ENCODE results near the gene TMC7. TPM values are rescaled to one million over a fixed set of nuclear protein-coding genes. Genes with fewer than 3 reads are reported as not detected.

TMC7 gene
- total and polyA plus RNA-seq, 2 of the 13 experiments (the other 11 are each of a cell fraction or from before 2014, with no cell fraction given), result 1.2 to 5.1 TPM

DNA sequence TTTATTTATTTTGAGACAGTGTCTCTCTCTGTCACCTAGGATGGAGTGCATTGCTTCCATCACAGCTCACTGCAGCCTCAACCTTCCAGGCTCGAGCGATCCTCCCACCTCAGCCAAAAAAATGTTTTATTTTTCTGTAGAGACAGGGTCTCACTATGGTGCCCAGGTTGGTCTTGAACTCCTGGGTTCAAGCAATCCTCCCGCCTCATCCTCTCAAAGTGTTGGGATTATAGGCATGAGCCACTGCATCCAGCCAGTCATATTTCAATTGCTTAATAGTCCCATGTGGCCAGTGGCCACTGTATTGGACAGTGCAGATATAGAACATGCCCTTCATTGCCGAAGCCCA is 15.3 kb downstream of the TMC7 start (continued):
- peak; percentile 75; the same call in 1 of the 2 replicates for TF ChIP-seq ZNF547 (CRISPR knock-in tag; IDR thresholded peaks at IDR 0.05)
- TF ChIP-seq, protein P1, sequence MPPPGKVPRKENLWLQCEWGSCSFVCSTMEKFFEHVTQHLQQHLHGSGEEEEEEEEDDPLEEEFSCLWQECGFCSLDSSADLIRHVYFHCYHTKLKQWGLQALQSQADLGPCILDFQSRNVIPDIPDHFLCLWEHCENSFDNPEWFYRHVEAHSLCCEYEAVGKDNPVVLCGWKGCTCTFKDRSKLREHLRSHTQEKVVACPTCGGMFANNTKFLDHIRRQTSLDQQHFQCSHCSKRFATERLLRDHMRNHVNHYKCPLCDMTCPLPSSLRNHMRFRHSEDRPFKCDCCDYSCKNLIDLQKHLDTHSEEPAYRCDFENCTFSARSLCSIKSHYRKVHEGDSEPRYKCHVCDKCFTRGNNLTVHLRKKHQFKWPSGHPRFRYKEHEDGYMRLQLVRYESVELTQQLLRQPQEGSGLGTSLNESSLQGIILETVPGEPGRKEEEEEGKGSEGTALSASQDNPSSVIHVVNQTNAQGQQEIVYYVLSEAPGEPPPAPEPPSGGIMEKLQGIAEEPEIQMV (CRISPR knock-in tag; IDR thresholded peaks at IDR 0.05; ENCODE audit: low read depth), result peak; percentile 68
- TF ChIP-seq ZMYM2 (CRISPR knock-in tag; IDR thresholded peaks at IDR 0.05), result peak; percentile 14; the same call in 1 of the 2 replicates
- peak; percentile 40; the same call in 1 of the 2 replicates for TF ChIP-seq ZNF136 (CRISPR knock-in tag; IDR thresholded peaks at IDR 0.05; ENCODE audit: low read depth)
- no peak for TF ChIP-seq SALL2 (CRISPR knock-in tag; IDR thresholded peaks at IDR 0.05)
- TF ChIP-seq ZNF558 (CRISPR knock-in tag; IDR thresholded peaks at IDR 0.05; ENCODE audit: borderline replicate concordance), result no peak
- peak; percentile 14; the same call in 1 of the 2 replicates for TF ChIP-seq NCOR1 (IDR thresholded peaks at IDR 0.05; ENCODE audit: borderline replicate concordance, low read length)
- TF ChIP-seq, protein P2, sequence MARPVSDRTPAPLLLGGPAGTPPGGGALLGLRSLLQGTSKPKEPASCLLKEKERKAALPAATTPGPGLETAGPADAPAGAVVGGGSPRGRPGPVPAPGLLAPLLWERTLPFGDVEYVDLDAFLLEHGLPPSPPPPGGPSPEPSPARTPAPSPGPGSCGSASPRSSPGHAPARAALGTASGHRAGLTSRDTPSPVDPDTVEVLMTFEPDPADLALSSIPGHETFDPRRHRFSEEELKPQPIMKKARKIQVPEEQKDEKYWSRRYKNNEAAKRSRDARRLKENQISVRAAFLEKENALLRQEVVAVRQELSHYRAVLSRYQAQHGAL (CRISPR knock-in tag; IDR thresholded peaks at IDR 0.05; ENCODE audit: not compliant biosample characterization), result peak; percentile 45
- TF ChIP-seq, protein P3, sequence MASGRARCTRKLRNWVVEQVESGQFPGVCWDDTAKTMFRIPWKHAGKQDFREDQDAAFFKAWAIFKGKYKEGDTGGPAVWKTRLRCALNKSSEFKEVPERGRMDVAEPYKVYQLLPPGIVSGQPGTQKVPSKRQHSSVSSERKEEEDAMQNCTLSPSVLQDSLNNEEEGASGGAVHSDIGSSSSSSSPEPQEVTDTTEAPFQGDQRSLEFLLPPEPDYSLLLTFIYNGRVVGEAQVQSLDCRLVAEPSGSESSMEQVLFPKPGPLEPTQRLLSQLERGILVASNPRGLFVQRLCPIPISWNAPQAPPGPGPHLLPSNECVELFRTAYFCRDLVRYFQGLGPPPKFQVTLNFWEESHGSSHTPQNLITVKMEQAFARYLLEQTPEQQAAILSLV (CRISPR knock-in tag; IDR thresholded peaks at IDR 0.05; ENCODE audit: borderline replicate concordance), result 0 out of 2 replicates have a peak, but pooled peaks have one; percentile 38
- TF ChIP-seq, protein P4, sequence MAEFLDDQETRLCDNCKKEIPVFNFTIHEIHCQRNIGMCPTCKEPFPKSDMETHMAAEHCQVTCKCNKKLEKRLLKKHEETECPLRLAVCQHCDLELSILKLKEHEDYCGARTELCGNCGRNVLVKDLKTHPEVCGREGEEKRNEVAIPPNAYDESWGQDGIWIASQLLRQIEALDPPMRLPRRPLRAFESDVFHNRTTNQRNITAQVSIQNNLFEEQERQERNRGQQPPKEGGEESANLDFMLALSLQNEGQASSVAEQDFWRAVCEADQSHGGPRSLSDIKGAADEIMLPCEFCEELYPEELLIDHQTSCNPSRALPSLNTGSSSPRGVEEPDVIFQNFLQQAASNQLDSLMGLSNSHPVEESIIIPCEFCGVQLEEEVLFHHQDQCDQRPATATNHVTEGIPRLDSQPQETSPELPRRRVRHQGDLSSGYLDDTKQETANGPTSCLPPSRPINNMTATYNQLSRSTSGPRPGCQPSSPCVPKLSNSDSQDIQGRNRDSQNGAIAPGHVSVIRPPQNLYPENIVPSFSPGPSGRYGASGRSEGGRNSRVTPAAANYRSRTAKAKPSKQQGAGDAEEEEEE (CRISPR knock-in tag; IDR thresholded peaks at IDR 0.05; ENCODE audit: borderline replicate concordance), result 0 out of 2 replicates have a peak, but pooled peaks have one; percentile 8
- no peak for TF ChIP-seq CREB1 (IDR thresholded peaks at IDR 0.05)
- peak; percentile 23; the same call in 1 of the 2 replicates for TF ChIP-seq CREB1 (CRISPR knock-in tag; IDR thresholded peaks at IDR 0.05)
- TF ChIP-seq ZSCAN22 (CRISPR knock-in tag; IDR thresholded peaks at IDR 0.05), result no peak; the same call in 1 of the 2 replicates
- TF ChIP-seq JUN (CRISPR knock-in tag; IDR thresholded peaks at IDR 0.05), result peak; percentile 5; the same call in 1 of the 2 replicates
- TF ChIP-seq SMARCC2 (IDR thresholded peaks at IDR 0.05), result no peak
- no peak for TF ChIP-seq ARID2 (CRISPR knock-in tag; IDR thresholded peaks at IDR 0.05; ENCODE audit: borderline replicate concordance)
- no peak for TF ChIP-seq MXI1 (IDR thresholded peaks at IDR 0.05; ENCODE audit: borderline replicate concordance, low read depth, low read length)
- TF ChIP-seq ZNF780A (CRISPR knock-in tag; IDR thresholded peaks at IDR 0.05), result no peak
- TF ChIP-seq, protein P5, sequence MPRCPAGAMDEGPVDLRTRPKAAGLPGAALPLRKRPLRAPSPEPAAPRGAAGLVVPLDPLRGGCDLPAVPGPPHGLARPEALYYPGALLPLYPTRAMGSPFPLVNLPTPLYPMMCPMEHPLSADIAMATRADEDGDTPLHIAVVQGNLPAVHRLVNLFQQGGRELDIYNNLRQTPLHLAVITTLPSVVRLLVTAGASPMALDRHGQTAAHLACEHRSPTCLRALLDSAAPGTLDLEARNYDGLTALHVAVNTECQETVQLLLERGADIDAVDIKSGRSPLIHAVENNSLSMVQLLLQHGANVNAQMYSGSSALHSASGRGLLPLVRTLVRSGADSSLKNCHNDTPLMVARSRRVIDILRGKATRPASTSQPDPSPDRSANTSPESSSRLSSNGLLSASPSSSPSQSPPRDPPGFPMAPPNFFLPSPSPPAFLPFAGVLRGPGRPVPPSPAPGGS (CRISPR knock-in tag; IDR thresholded peaks at IDR 0.05), result peak; percentile 22; the same call in 1 of the 2 replicates
- TF ChIP-seq, protein P6, sequence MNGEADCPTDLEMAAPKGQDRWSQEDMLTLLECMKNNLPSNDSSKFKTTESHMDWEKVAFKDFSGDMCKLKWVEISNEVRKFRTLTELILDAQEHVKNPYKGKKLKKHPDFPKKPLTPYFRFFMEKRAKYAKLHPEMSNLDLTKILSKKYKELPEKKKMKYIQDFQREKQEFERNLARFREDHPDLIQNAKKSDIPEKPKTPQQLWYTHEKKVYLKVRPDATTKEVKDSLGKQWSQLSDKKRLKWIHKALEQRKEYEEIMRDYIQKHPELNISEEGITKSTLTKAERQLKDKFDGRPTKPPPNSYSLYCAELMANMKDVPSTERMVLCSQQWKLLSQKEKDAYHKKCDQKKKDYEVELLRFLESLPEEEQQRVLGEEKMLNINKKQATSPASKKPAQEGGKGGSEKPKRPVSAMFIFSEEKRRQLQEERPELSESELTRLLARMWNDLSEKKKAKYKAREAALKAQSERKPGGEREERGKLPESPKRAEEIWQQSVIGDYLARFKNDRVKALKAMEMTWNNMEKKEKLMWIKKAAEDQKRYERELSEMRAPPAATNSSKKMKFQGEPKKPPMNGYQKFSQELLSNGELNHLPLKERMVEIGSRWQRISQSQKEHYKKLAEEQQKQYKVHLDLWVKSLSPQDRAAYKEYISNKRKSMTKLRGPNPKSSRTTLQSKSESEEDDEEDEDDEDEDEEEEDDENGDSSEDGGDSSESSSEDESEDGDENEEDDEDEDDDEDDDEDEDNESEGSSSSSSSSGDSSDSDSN (CRISPR knock-in tag; IDR thresholded peaks at IDR 0.05), result 0 out of 2 replicates have a peak, but pooled peaks have one; percentile 7
- TF ChIP-seq, protein P7, sequence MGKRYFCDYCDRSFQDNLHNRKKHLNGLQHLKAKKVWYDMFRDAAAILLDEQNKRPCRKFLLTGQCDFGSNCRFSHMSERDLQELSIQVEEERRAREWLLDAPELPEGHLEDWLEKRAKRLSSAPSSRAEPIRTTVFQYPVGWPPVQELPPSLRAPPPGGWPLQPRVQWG (CRISPR knock-in tag; IDR thresholded peaks at IDR 0.05; ENCODE audit: borderline replicate concordance, low read depth), result no peak
